ENCODE data around the gene CRHR2.
A peak's percentile ranks its signal among the peaks of the same experiment; 100 is the strongest.
"Not testable (repeated sequence)": the region's sequence is repeated elsewhere in the genome, so short reads cannot be mapped to it uniquely, and the experiment has no call there.

The CRHR2 gene

DNA sequence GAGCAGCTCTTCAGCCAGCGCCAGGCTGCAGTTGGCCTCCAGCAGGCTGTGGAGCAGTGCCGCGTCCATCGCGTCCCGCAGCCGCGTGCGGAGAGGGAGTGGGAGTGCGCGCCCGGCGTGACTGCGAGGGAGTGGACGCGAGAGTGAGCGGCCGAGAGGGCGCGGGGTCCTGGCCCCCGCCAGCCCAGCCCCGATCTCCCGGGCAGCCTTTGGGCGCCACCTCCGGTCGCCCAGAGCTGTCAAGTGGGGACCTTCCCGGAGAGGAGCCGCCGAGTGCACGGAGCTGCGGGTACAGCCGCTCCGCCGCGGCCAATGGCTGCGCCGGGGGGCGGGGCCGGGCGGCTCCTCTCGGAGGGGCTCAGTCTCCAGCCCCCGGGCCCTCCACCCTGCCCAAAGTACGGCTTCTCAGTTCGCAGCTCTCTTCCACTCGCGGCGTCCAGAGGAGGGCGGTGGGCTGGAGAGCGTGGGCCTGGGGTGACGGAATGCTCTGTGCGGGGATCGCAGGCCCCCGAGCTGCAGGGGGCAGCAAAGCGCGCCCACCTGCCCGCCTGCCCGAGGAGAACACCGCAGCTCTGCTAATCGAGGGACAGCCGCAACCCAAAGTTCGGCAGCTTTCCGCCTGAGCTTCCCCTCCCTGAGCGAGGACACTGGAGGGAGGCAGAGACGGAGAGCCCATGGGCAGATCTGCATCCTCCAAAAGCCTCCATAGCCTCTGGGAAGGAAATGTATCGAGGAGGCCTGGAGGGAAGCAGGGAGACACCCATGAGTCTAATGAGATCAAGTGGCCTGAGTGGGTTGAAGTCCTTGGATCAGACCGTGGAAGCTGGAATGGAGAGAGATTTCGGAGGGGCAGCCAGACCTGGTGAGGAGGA is at the start of gene CRHR2:
TSS of gene CRHR2 (minus strand) at position 245 of the 872 bp plus-strand sequence. CDS start at position 69, 176 bp downstream.
- H3K9me3 ChIP-seq: no peaks in the 10 kb centered on the region
- peak in 1 of 2 experiments; percentile 59 for DNase-seq (ENCODE audit: low spot score in 2 of 2)
- no peaks in the 10 kb centered on the region; the same call in 1 of the 2 replicates for H3K4me1 ChIP-seq
- H3K36me3 ChIP-seq (replicated peaks): no peaks in the 10 kb centered on the region
- in situ Hi-C loops (cut with MboI; ENCODE audit: low sequenced_read_pairs): no loop called here
- H3K4me3 ChIP-seq: peak within 1 kb of the TSS; percentile 29
- peaks cover 45% of the 10 kb centered on the region for H3K27me3 ChIP-seq (ENCODE audit: low read depth)

GRCh38 chr7:30731581-30731980 is 49.3 kb upstream of the CRHR2 start:
- peaks cover 18% of the 10 kb centered on the region for H3K27me3 ChIP-seq (ENCODE audit: low read depth)
- H3K36me3 ChIP-seq (replicated peaks): no peaks in the 10 kb centered on the region
- H3K4me1 ChIP-seq: peaks cover 5% of the 10 kb centered on the region; the same call in 1 of the 2 replicates
- no peak for DNase-seq (ENCODE audit: low spot score in 2 of 2)
- H3K4me3 ChIP-seq: no peak overlapping the region
- in situ Hi-C loops (cut with MboI; ENCODE audit: low sequenced_read_pairs): no loop called here
- H3K9me3 ChIP-seq: no peaks in the 10 kb centered on the region

DNA sequence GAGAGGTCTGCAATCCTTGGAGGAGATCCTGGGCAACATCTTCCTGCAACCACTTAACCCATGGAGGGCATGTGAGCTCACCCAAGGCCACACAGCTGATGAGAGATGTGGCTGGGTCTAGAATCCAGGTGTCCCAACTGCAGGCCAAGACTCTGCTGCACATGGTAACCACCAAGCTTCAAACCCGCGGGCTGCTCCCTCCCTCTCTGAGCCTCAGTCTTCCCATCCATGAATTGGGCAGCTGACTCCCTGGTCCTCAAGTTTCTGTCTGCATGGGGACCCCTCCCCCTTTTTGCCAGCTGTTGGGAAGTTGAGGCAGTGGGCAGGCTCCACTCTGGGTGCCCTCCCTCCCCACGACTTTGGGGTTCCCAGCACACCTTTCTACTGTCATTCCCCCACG is 48.7 kb upstream of the CRHR2 start:
- Histone ChIP-seq H3K4me3 (no peak overlapping the region), H3K9me3 (no peaks in the 10 kb centered on the region), H3K36me3 (replicated peaks) (no peaks in the 10 kb centered on the region), H3K4me1 (peaks cover 5% of the 10 kb centered on the region; the same call in 1 of the 2 replicates), H3K27me3 (ENCODE audit: low read depth) (peaks cover 18% of the 10 kb centered on the region)
- no peak for DNase-seq (ENCODE audit: low spot score in 2 of 2)
- in situ Hi-C loops (cut with MboI; ENCODE audit: low sequenced_read_pairs): no loop called here

DNA sequence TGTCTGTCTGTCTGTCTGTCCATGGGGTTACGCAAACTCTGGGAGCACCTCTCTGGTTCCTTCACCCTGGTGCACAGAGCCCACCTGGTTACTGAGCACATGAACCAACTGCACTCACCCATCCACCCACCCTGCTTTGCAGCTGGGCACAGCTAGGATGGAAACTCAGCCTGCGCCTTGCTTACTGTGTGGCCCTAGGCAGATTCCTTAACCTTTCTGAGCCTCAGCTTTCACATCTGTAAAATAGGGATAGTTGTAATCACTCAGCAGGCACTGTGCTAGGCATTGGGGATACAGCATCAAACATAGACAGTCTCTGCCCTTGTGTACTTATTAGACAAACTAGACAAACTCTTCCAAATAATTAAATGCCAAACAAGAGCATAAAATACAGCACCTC is 47.8 kb upstream of the CRHR2 start:
- Histone ChIP-seq H3K9me3 (no peaks in the 10 kb centered on the region), H3K27me3 (ENCODE audit: low read depth) (peaks cover 18% of the 10 kb centered on the region), H3K36me3 (replicated peaks) (no peaks in the 10 kb centered on the region), H3K4me3 (no peak overlapping the region), H3K4me1 (peaks cover 5% of the 10 kb centered on the region; the same call in 1 of the 2 replicates)
- DNase-seq (ENCODE audit: low spot score in 2 of 2): no peak
- in situ Hi-C loops (cut with MboI; ENCODE audit: low sequenced_read_pairs): no loop called here

GRCh38 chr7:30729642-30730041 is 47.4 kb upstream of the CRHR2 start:
- Histone ChIP-seq H3K9me3 (no peaks in the 10 kb centered on the region), H3K4me1 (peaks cover 5% of the 10 kb centered on the region; the same call in 1 of the 2 replicates), H3K4me3 (no peak overlapping the region), H3K27me3 (ENCODE audit: low read depth) (peaks cover 18% of the 10 kb centered on the region), H3K36me3 (replicated peaks) (no peaks in the 10 kb centered on the region)
- no peak for DNase-seq (ENCODE audit: low spot score in 2 of 2)
- in situ Hi-C loops (cut with MboI; ENCODE audit: low sequenced_read_pairs): no loop called here

DNA sequence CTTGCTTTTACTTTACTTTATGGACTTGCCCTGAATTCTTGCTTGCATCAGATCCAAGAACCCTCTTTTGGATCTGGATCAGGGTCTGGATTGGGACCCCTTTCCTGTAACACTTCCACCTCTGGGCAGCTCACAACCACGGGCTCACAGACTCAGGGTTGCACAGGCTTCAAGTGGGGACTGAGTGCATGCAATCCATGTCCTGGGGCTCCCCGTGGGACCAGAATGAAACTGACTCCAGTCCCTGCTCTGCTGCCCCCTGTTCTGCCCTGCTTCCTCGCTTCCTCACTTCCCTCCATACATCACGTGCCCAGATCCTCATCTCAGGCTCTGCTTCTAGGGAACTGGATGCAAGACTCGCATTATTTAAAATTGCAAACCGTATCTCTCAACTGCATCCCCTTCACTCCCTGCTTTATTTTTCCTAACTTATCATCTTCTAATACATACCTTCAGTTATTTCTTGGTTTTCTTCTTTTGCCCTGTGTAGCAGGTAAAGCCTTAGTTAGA is 46.4 kb upstream of the CRHR2 start:
- H3K4me1 ChIP-seq: peaks cover 5% of the 10 kb centered on the region; the same call in 1 of the 2 replicates
- in situ Hi-C loops (cut with MboI; ENCODE audit: low sequenced_read_pairs): no loop called here
- no peaks in the 10 kb centered on the region for H3K9me3 ChIP-seq
- no peak for DNase-seq (ENCODE audit: low spot score in 2 of 2)
- H3K27me3 ChIP-seq (ENCODE audit: low read depth): peaks cover 18% of the 10 kb centered on the region
- no peak overlapping the region for H3K4me3 ChIP-seq
- no peaks in the 10 kb centered on the region for H3K36me3 ChIP-seq (replicated peaks)

- peak in 1 of 2 experiments; percentile 5 for DNase-seq (ENCODE audit: low spot score in 2 of 2)
- in situ Hi-C loops (cut with MboI; ENCODE audit: low sequenced_read_pairs): no loop called here
These were observed 45.0 kb upstream of the CRHR2 start for GRCh38 chr7:30727061-30727945.

GRCh38 chr7:30726296-30727006 is 44.2 kb upstream of the CRHR2 start:
- Histone ChIP-seq H3K4me3 (no peak overlapping the region), H3K9me3 (no peaks in the 10 kb centered on the region), H3K36me3 (replicated peaks) (no peaks in the 10 kb centered on the region), H3K4me1 (peaks cover 5% of the 10 kb centered on the region; the same call in 1 of the 2 replicates), H3K27me3 (ENCODE audit: low read depth) (peaks cover 12% of the 10 kb centered on the region)
- in situ Hi-C loops (cut with MboI; ENCODE audit: low sequenced_read_pairs): no loop called here
- no peak for DNase-seq (ENCODE audit: low spot score in 2 of 2)

More at GRCh38 chr7:30727061-30727945, 45.0 kb upstream of the CRHR2 start:
- H3K4me1 ChIP-seq: peaks cover 5% of the 10 kb centered on the region; the same call in 1 of the 2 replicates
- no peaks in the 10 kb centered on the region for H3K36me3 ChIP-seq (replicated peaks)
- no peaks in the 10 kb centered on the region for H3K9me3 ChIP-seq
- H3K27me3 ChIP-seq (ENCODE audit: low read depth): peaks cover 18% of the 10 kb centered on the region
- H3K4me3 ChIP-seq: no peak overlapping the region

GRCh38 chr7:30723776-30724175 is 41.5 kb upstream of the CRHR2 start:
- in situ Hi-C loops (cut with MboI; ENCODE audit: low sequenced_read_pairs): no loop called here
- DNase-seq (ENCODE audit: low spot score in 2 of 2): no peak
- H3K36me3 ChIP-seq (replicated peaks): no peaks in the 10 kb centered on the region
- H3K4me3 ChIP-seq: no peak overlapping the region
- H3K9me3 ChIP-seq: no peaks in the 10 kb centered on the region
- H3K4me1 ChIP-seq: peaks cover 5% of the 10 kb centered on the region; the same call in 1 of the 2 replicates
- H3K27me3 ChIP-seq (ENCODE audit: low read depth): peaks cover 3% of the 10 kb centered on the region; the same call in 1 of the 2 replicates

GRCh38 chr7:30722671-30723070 is 40.4 kb upstream of the CRHR2 start:
- DNase-seq (ENCODE audit: low spot score in 2 of 2): no peak
- Histone ChIP-seq H3K9me3 (peaks cover 7% of the 10 kb centered on the region), H3K4me1 (peaks cover 5% of the 10 kb centered on the region; the same call in 1 of the 2 replicates), H3K36me3 (replicated peaks) (no peaks in the 10 kb centered on the region), H3K4me3 (no peak overlapping the region), H3K27me3 (ENCODE audit: low read depth) (no peaks in the 10 kb centered on the region)
- in situ Hi-C loops (cut with MboI; ENCODE audit: low sequenced_read_pairs): no loop called here

- Histone ChIP-seq H3K27me3 (ENCODE audit: low read depth) (no peaks in the 10 kb centered on the region), H3K4me3 (no peak overlapping the region), H3K36me3 (replicated peaks) (no peaks in the 10 kb centered on the region), H3K4me1 (peaks cover 3% of the 10 kb centered on the region; the same call in 1 of the 2 replicates), H3K9me3 (peaks cover 8% of the 10 kb centered on the region)
- in situ Hi-C loops (cut with MboI; ENCODE audit: low sequenced_read_pairs): no loop called here
- no peak for DNase-seq (ENCODE audit: low spot score in 2 of 2)
These were observed 39.9 kb upstream of the CRHR2 start for GRCh38 chr7:30722187-30722586.

DNA sequence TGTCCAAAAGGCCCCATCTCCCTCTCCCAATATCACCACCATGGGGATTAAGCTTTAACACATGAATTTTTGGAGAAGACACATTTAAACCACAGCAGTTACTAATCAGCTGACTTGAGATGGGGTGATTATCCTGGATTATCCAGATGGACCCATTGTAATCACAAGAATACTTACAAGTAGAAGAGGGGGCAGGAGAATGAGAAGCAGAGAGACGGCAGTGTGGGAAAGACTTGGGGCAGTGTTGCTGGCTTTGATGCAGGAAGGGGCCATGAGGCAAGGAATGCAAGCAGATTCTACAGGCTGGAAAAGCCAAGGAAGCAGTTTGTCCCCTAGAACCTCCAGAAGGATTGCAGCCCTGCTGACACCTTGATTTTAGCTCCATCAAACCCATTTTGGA is 39.0 kb upstream of the CRHR2 start:
- H3K4me3 ChIP-seq: no peak overlapping the region
- no peak for DNase-seq (ENCODE audit: low spot score in 2 of 2)
- no peaks in the 10 kb centered on the region for H3K27me3 ChIP-seq (ENCODE audit: low read depth)
- no peaks in the 10 kb centered on the region for H3K36me3 ChIP-seq (replicated peaks)
- H3K9me3 ChIP-seq: peaks cover 11% of the 10 kb centered on the region
- no peaks in the 10 kb centered on the region for H3K4me1 ChIP-seq
- in situ Hi-C loops (cut with MboI; ENCODE audit: low sequenced_read_pairs): no loop called here

GRCh38 chr7:30719434-30719833 is 37.2 kb upstream of the CRHR2 start:
- H3K27me3 ChIP-seq (ENCODE audit: low read depth); H3K4me3 ChIP-seq; H3K36me3 ChIP-seq (replicated peaks); H3K4me1 ChIP-seq; DNase-seq (ENCODE audit: low spot score in 2 of 2); in situ Hi-C loops (cut with MboI; ENCODE audit: low sequenced_read_pairs): not testable (repeated sequence)
- H3K9me3 ChIP-seq: peaks cover 11% of the 10 kb centered on the region

Data from HAP-1 (cell line).